PC-9 (cell line): ENCODE results near the gene CPN2. TPM values are rescaled to one million over a fixed set of nuclear protein-coding genes. Genes with fewer than 3 reads are reported as not detected.

ENCODE experiments used
- BruUV-seq: library from RNA; stranded (reverse); fragments of 400-500 nt; replicated peaks from 2 replicates; lab custom pipeline; 2021; lab: Mats Ljungman, UMichigan
- CTCF ChIA-PET: fragments of 300-600 bp; sonication (Branson Sonifier 250); formaldehyde crosslinking; loops from one replicate; lab custom pipeline; 2022; ENCODE audit warnings: antibody characterized with exemption; lab: Charles Lee
- POLR2A ChIA-PET: fragments of 300-600 bp; sonication (Branson Sonifier 250); formaldehyde crosslinking; loops from one replicate; lab custom pipeline; 2022; ENCODE audit warnings: antibody characterized with exemption; ENCODE audit not compliant: unreplicated experiment; lab: Charles Lee
- DNase-seq, 2 experiments: peaks; one replicate each; pipeline versions ENCODE4 v3.0.0 to v3.0.0-alpha.2; 2015 to 2022; ENCODE audit warnings: mixed read lengths in 1 of 2
- H2AFZ ChIP-seq: fragments of 200-600 bp; sonication (generic); 2 replicates; pipeline ENCODE4 v1.8.1; 2017; ENCODE audit warnings: antibody characterized with exemption
- H3F3A ChIP-seq: fragments of 200-600 bp; sonication (generic); 2 replicates; pipeline ENCODE4 v1.8.1; 2017; ENCODE audit warnings: antibody characterized with exemption, mild to moderate bottlenecking, low read depth; ENCODE audit not compliant: insufficient read depth
- H3K27ac ChIP-seq: fragments of 200-600 bp; sonication (generic); 2 replicates; pipeline ENCODE4 v1.6.1; 2016; ENCODE audit warnings: mixed run types
- H3K27me3 ChIP-seq: fragments of 200-600 bp; sonication (generic); 2 replicates; pipeline ENCODE4 v1.6.1; 2016; ENCODE audit warnings: low read depth, mixed run types; ENCODE audit not compliant: insufficient read depth
- H3K36me3 ChIP-seq: fragments of 200-600 bp; sonication (generic); 2 replicates; pipeline ENCODE4 v1.6.1; 2016; ENCODE audit warnings: low read depth, mixed run types
- H3K4me1 ChIP-seq: fragments of 200-600 bp; sonication (generic); replicated peaks from 2 replicates; pipeline ENCODE4 v1.6.1; 2016; ENCODE audit warnings: mixed run types; ENCODE audit not compliant: insufficient read depth
- H3K4me2 ChIP-seq: fragments of 200-600 bp; sonication (generic); 2 replicates; pipeline ENCODE4 v1.6.1; 2017; ENCODE audit warnings: mixed run types
- H3K4me3 ChIP-seq: fragments of 200-600 bp; sonication (generic); 2 replicates; pipeline ENCODE4 v1.6.1; 2016; ENCODE audit warnings: mixed run types
- H3K79me2 ChIP-seq: fragments of 200-600 bp; sonication (generic); 2 replicates; pipeline ENCODE4 v1.6.1; 2017; ENCODE audit warnings: low read depth, mixed run types
- H3K9me2 ChIP-seq: fragments of 200-600 bp; sonication (generic); 2 replicates; pipeline ENCODE4 v1.8.1; 2017; ENCODE audit warnings: mild to moderate bottlenecking; ENCODE audit not compliant: insufficient read depth
- H3K9me3 ChIP-seq: fragments of 200-600 bp; sonication (generic); 2 replicates; pipeline ENCODE4 v1.8.1; 2016; ENCODE audit warnings: low read depth; ENCODE audit not compliant: insufficient read depth
- H4K20me1 ChIP-seq: fragments of 200-600 bp; sonication (generic); 2 replicates; pipeline ENCODE4 v1.8.1; 2017; ENCODE audit not compliant: insufficient read depth
- EZH2 ChIP-seq: fragments of 200-600 bp; sonication (generic); IDR thresholded peaks from 2 replicates; pipeline ENCODE4 v1.8.0; 2017; ENCODE audit warnings: antibody characterized with exemption, low read depth
- intact Hi-C: fragments of 100-400 bp; cut with micrococcal nuclease; formaldehyde crosslinking; loops from one replicate; pipeline ENCODE4 v1.10.0; 2022; ENCODE audit not compliant: unreplicated experiment
- total RNA-seq: library from RNA; stranded (reverse); gene quantifications from 2 replicates; pipeline ENCODE4 v1.2.3, GENCODE V29; 2021
- TF ChIP-seq, protein P1 (sequence below): fragments of 200-600 bp; sonication (generic); conservative IDR thresholded peaks from 2 replicates; pipeline ENCODE4 v1.6.1; 2017; ENCODE audit warnings: mixed run types, antibody characterized with exemption, mild to moderate bottlenecking, moderate library complexity

CPN2 gene
- total RNA-seq, 1 experiment from 2014 or later = not detected

- no peak for DNase-seq
- H3K4me2 ChIP-seq = no peak overlapping the region
- no peak overlapping the region for H2AFZ ChIP-seq
- CTCF ChIA-PET = no interaction called here
- no peaks in the 10 kb centered on the region for H3K9me2 ChIP-seq
- no peak overlapping the region for H3K27ac ChIP-seq
- no peaks in the 10 kb centered on the region for H3K36me3 ChIP-seq
- no peaks in the 10 kb centered on the region for H3K9me3 ChIP-seq
- no TSS peak for BruUV-seq
- no peaks in the 10 kb centered on the region for H3K79me2 ChIP-seq
- TF ChIP-seq, protein P1, sequence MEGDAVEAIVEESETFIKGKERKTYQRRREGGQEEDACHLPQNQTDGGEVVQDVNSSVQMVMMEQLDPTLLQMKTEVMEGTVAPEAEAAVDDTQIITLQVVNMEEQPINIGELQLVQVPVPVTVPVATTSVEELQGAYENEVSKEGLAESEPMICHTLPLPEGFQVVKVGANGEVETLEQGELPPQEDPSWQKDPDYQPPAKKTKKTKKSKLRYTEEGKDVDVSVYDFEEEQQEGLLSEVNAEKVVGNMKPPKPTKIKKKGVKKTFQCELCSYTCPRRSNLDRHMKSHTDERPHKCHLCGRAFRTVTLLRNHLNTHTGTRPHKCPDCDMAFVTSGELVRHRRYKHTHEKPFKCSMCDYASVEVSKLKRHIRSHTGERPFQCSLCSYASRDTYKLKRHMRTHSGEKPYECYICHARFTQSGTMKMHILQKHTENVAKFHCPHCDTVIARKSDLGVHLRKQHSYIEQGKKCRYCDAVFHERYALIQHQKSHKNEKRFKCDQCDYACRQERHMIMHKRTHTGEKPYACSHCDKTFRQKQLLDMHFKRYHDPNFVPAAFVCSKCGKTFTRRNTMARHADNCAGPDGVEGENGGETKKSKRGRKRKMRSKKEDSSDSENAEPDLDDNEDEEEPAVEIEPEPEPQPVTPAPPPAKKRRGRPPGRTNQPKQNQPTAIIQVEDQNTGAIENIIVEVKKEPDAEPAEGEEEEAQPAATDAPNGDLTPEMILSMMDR = no peak
- TF ChIP-seq EZH2 = no peak
- H3F3A ChIP-seq = no peaks in the 10 kb centered on the region
- H3K4me3 ChIP-seq = no peak overlapping the region
- H3K27me3 ChIP-seq = peaks cover 78% of the 10 kb centered on the region
- H3K4me1 ChIP-seq = no peaks in the 10 kb centered on the region
- POLR2A ChIA-PET = no interaction called here
- intact Hi-C loops = no loop called here
- no peaks in the 10 kb centered on the region for H4K20me1 ChIP-seq
Measured at GRCh38 chr3:194364314-194364651, 13.2 kb upstream of the CPN2 start.

DNA sequence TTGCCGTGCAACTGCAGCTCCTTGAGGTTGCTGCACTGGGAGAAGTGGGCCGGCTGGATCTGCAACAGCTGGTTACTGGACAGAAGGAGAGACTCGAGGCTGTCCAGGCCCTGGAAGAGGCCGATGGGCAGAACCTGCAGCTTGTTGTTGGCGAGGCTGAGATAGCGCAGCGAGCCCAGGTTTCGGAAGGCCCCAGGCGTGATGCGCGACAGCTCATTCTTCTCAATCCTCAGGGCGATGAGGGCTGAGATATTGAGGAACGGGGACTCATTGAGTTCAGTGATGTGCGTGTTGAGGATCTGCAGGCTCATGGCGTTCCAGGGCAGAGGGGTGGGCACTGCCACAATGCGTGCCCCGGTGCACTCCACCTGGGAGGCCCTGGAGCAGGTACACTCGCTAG lies 9.4 kb upstream of the CPN2 start:
- no peaks in the 10 kb centered on the region for H3K9me3 ChIP-seq
- H3K27me3 ChIP-seq = peaks cover 84% of the 10 kb centered on the region
- no peak overlapping the region for H3K4me2 ChIP-seq
- CTCF ChIA-PET = no interaction called here
- H4K20me1 ChIP-seq = no peaks in the 10 kb centered on the region
- DNase-seq = no peak
- H3K4me3 ChIP-seq = no peak overlapping the region
- TF ChIP-seq EZH2 = no peak
- TF ChIP-seq, protein P1 = no peak
- no peaks in the 10 kb centered on the region for H3K9me2 ChIP-seq
- H3K27ac ChIP-seq = no peak overlapping the region
- no TSS peak for BruUV-seq
- intact Hi-C loops = no loop called here
- POLR2A ChIA-PET = no interaction called here
- H3K79me2 ChIP-seq = no peaks in the 10 kb centered on the region
- H2AFZ ChIP-seq = no peak overlapping the region
- no peaks in the 10 kb centered on the region for H3F3A ChIP-seq
- no peaks in the 10 kb centered on the region for H3K36me3 ChIP-seq
- no peaks in the 10 kb centered on the region for H3K4me1 ChIP-seq

GRCh38 chr3:194357681-194358080 lies 6.6 kb upstream of the CPN2 start:
- TF ChIP-seq EZH2 = no peak
- TF ChIP-seq, protein P1 = no peak
- BruUV-seq = no TSS peak
- no peaks in the 10 kb centered on the region for H3K79me2 ChIP-seq
- ChIA-PET CTCF (no interaction called here), POLR2A (interaction anchor here (0.6 kb wide), 1 partner anchor 654 kb away, joined by 4 read pairs; no protein-coding TSS in a partner anchor)
- DNase-seq = no peak
- peaks cover 73% of the 10 kb centered on the region for H3K27me3 ChIP-seq
- no peak overlapping the region for H3K4me2 ChIP-seq
- H3K27ac ChIP-seq = no peak overlapping the region
- no peaks in the 10 kb centered on the region for H3K9me3 ChIP-seq
- no peak overlapping the region for H2AFZ ChIP-seq
- no peaks in the 10 kb centered on the region for H4K20me1 ChIP-seq
- no peaks in the 10 kb centered on the region for H3F3A ChIP-seq
- no peaks in the 10 kb centered on the region for H3K36me3 ChIP-seq
- no peak overlapping the region for H3K4me3 ChIP-seq
- intact Hi-C loops = no loop called here
- no peaks in the 10 kb centered on the region for H3K4me1 ChIP-seq
- H3K9me2 ChIP-seq = no peaks in the 10 kb centered on the region
